ENCODE data around the gene SAT2.
"Not testable (repeated sequence)": the region's sequence is repeated elsewhere in the genome, so short reads cannot be mapped to it uniquely, and the experiment has no call there.

The SAT2 gene

GRCh38 chr17:7633093-7633492, 5.5 kb upstream of the SAT2 start:
- no peak for DNase-seq

GRCh38 chr17:7632492-7632894, 4.9 kb upstream of the SAT2 start:
- peak; percentile 49 for DNase-seq

- DNase-seq, result no peak
These were observed 4.1 kb upstream of the SAT2 start for GRCh38 chr17:7631398-7632380.

- DNase-seq, result no peak
These were observed 2.4 kb upstream of the SAT2 start, which contains the start of gene SHBG for GRCh38 chr17:7629939-7630571. TSS of gene SHBG (plus strand) at chr17:7630135. CDS start at chr17:7630173, 38 bp downstream.

- no peak for DNase-seq
These were observed 718 bp downstream of the SAT2 start for GRCh38 chr17:7626956-7627249.

GRCh38 chr17:7626307-7626706, 1.3 kb downstream of the SAT2 start:
- DNase-seq, result no peak

- not testable (repeated sequence) for DNase-seq
These were observed 1.9 kb downstream of the SAT2 start for GRCh38 chr17:7625749-7626148.

GRCh38 chr17:7623661-7624060, 4.0 kb downstream of the SAT2 start:
- no peak for DNase-seq

GRCh38 chr17:7620835-7621234, 6.8 kb downstream of the SAT2 start:
- DNase-seq, result no peak

GRCh38 chr17:7618608-7619007, 9.0 kb downstream of the SAT2 start:
- DNase-seq, result no peak

- no peak for DNase-seq
These were observed 12.3 kb downstream of the SAT2 start for GRCh38 chr17:7615265-7615747.

GRCh38 chr17:7614425-7615264, 13.0 kb downstream of the SAT2 start, which contains the start of gene FXR2:
TSS of gene FXR2 (minus strand) at chr17:7614897. CDS start at chr17:7614532, 365 bp downstream.
- DNase-seq, result peak; percentile 98

- no peak for DNase-seq
These were observed 13.7 kb downstream of the SAT2 start for GRCh38 chr17:7613769-7614424.

- no peak for DNase-seq
These were observed 15.4 kb downstream of the SAT2 start for GRCh38 chr17:7612294-7612640.

- no peak for DNase-seq
These were observed 15.9 kb downstream of the SAT2 start for GRCh38 chr17:7611635-7612293.

GRCh38 chr17:7610641-7611040, 17.0 kb downstream of the SAT2 start:
- DNase-seq, result peak; percentile 13

- no peak for DNase-seq
These were observed 21.3 kb downstream of the SAT2 start for GRCh38 chr17:7606280-7606679.

- not testable (repeated sequence) for DNase-seq
These were observed 30.1 kb downstream of the SAT2 start for GRCh38 chr17:7597561-7597960.

- DNase-seq, result no peak
These were observed 34.3 kb downstream of the SAT2 start for GRCh38 chr17:7593296-7593695.

- no peak for DNase-seq
These were observed 35.1 kb downstream of the SAT2 start for GRCh38 chr17:7592422-7593021.

GRCh38 chr17:7591596-7591995, 36.0 kb downstream of the SAT2 start:
- no peak for DNase-seq

- no peak for DNase-seq
These were observed 36.9 kb downstream of the SAT2 start for GRCh38 chr17:7590743-7591142.
